Measurements from ENCODE around the gene ELOVL5.

The ELOVL5 gene

GRCh38 chr6:53326372-53327016, 22.3 kb downstream of the ELOVL5 start:
- Histone ChIP-seq H3K36me3 (ENCODE audit: low read length) (peaks cover 3% of the 10 kb centered on the region; the same call in 1 of the 2 replicates), H3K9me2 (replicated peaks; ENCODE audit: insufficient read depth, low read length) (no peaks in the 10 kb centered on the region), H3K9me3 (ENCODE audit: insufficient read depth, low read length) (no peaks in the 10 kb centered on the region), H3K27ac (ENCODE audit: low read depth, low read length) (no peak overlapping the region), H4K20me1 (ENCODE audit: low read depth, low read length) (peaks cover 63% of the 10 kb centered on the region), H3K79me2 (ENCODE audit: insufficient read depth, low read length) (peaks cover 100% of the 10 kb centered on the region), H3K27me3 (ENCODE audit: low read length) (no peaks in the 10 kb centered on the region), H3K9ac (ENCODE audit: low read length) (no peak overlapping the region), H3K4me3 (ENCODE audit: insufficient read depth, low read length, poor library complexity, severe bottlenecking) (no peak overlapping the region), H2AFZ (ENCODE audit: low read depth, low read length, severe bottlenecking) (no peak overlapping the region), H3K4me2 (ENCODE audit: low read depth, low read length, poor library complexity, severe bottlenecking) (no peak overlapping the region), H3F3A (ENCODE audit: insufficient read depth) (peaks cover 12% of the 10 kb centered on the region; the same call in 1 of the 2 replicates)
- no peak for TF ChIP-seq EZH2phosphoT487 (conservative IDR thresholded peaks at IDR 0.05; ENCODE audit: low read length)
- TF ChIP-seq CTCF (IDR thresholded peaks at IDR 0.05; ENCODE audit: insufficient read depth, low read length, poor library complexity, severe bottlenecking): no peak

GRCh38 chr6:53325785-53326184, 23.0 kb downstream of the ELOVL5 start:
- H3K4me2 ChIP-seq (ENCODE audit: low read depth, low read length, poor library complexity, severe bottlenecking): no peak overlapping the region
- TF ChIP-seq CTCF (IDR thresholded peaks at IDR 0.05; ENCODE audit: insufficient read depth, low read length, poor library complexity, severe bottlenecking): no peak
- TF ChIP-seq EZH2phosphoT487 (conservative IDR thresholded peaks at IDR 0.05; ENCODE audit: low read length): no peak
- H3K27ac ChIP-seq (ENCODE audit: low read depth, low read length): no peak overlapping the region
- H4K20me1 ChIP-seq (ENCODE audit: low read depth, low read length): peaks cover 65% of the 10 kb centered on the region
- peaks cover 12% of the 10 kb centered on the region; the same call in 1 of the 2 replicates for H3F3A ChIP-seq (ENCODE audit: insufficient read depth)
- H3K27me3 ChIP-seq (ENCODE audit: low read length): no peaks in the 10 kb centered on the region
- H3K9ac ChIP-seq (ENCODE audit: low read length): no peak overlapping the region
- no peak overlapping the region for H2AFZ ChIP-seq (ENCODE audit: low read depth, low read length, severe bottlenecking)
- peaks cover 100% of the 10 kb centered on the region for H3K79me2 ChIP-seq (ENCODE audit: insufficient read depth, low read length)
- H3K4me3 ChIP-seq (ENCODE audit: insufficient read depth, low read length, poor library complexity, severe bottlenecking): no peak overlapping the region
- no peaks in the 10 kb centered on the region for H3K9me2 ChIP-seq (replicated peaks; ENCODE audit: insufficient read depth, low read length)
- no peaks in the 10 kb centered on the region for H3K36me3 ChIP-seq (ENCODE audit: low read length)
- no peaks in the 10 kb centered on the region for H3K9me3 ChIP-seq (ENCODE audit: insufficient read depth, low read length)

DNA sequence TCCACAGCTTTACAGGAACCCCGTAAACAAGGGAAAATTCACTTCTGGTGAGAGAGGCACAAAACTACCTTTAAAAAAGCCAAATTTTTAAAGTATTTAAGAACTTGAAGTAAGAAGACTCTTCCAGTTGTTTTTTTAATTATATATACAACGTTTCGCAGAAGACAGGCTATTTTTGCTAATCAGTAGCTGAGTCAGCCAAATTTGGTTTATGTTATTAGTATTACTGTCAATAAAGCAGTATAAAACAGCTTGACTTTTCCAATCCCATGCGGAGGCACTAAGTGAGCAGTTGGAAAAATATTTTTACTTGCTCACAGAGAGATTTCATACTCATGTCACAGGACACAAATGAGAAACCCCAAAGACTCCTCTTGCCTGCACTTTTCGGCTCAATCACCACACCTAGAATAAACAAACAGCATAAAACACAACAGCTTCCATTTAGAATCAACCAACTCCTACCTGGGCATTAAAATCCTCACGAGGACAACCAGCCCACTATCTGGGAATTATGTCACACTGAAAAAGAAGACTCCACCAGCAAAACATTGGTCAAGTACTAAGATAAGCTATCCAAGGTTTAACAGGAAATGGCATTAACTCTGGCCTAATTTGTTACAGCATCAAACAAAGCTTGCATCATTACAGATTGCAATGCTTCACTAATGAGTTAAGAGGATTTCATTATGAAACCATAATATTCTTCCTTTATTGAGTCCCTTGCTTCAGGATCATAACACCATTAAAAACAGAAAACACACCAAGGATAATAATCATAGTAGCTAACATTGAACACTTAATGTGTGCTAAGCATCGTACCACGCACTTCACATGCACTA, 26.3 kb downstream of the ELOVL5 start:
- Histone ChIP-seq H3F3A (ENCODE audit: insufficient read depth) (peaks cover 16% of the 10 kb centered on the region; the same call in 1 of the 2 replicates), H3K79me2 (ENCODE audit: insufficient read depth, low read length) (peaks cover 98% of the 10 kb centered on the region), H3K9me3 (ENCODE audit: insufficient read depth, low read length) (no peaks in the 10 kb centered on the region), H3K36me3 (ENCODE audit: low read length) (no peaks in the 10 kb centered on the region), H3K4me2 (ENCODE audit: low read depth, low read length, poor library complexity, severe bottlenecking) (no peak overlapping the region), H3K27me3 (ENCODE audit: low read length) (no peaks in the 10 kb centered on the region), H3K9me2 (replicated peaks; ENCODE audit: insufficient read depth, low read length) (no peaks in the 10 kb centered on the region), H2AFZ (ENCODE audit: low read depth, low read length, severe bottlenecking) (no peak overlapping the region), H3K9ac (ENCODE audit: low read length) (no peak overlapping the region), H4K20me1 (ENCODE audit: low read depth, low read length) (peaks cover 65% of the 10 kb centered on the region), H3K27ac (ENCODE audit: low read depth, low read length) (no peak overlapping the region), H3K4me3 (ENCODE audit: insufficient read depth, low read length, poor library complexity, severe bottlenecking) (no peak overlapping the region)
- TF ChIP-seq EZH2phosphoT487 (conservative IDR thresholded peaks at IDR 0.05; ENCODE audit: low read length) (no peak), CTCF (IDR thresholded peaks at IDR 0.05; ENCODE audit: insufficient read depth, low read length, poor library complexity, severe bottlenecking) (no peak)

Measured in SU-DHL-6 (cell line).